OCI-LY1 (cell line): ENCODE measurements around the gene FUT8.

Source experiments
- H2AFZ ChIP-seq: fragments of 200-600 bp; sonication (generic), shearing (Covaris generic); 2 replicates; pipeline ENCODE4 v1.6.0; 2014; ENCODE audit warnings: antibody characterized with exemption, mild to moderate bottlenecking, low read length
- H3F3A ChIP-seq: fragments of 200-600 bp; sonication (generic), shearing (Covaris generic); 2 replicates; pipeline ENCODE4 v1.6.0; 2014; ENCODE audit warnings: mild to moderate bottlenecking, antibody characterized with exemption, low read length, moderate library complexity; ENCODE audit not compliant: insufficient read depth
- H3K27ac ChIP-seq: fragments of 200-600 bp; sonication (generic); 2 replicates; pipeline ENCODE4 v1.5.1; 2014; ENCODE audit warnings: low read length, mixed run types, mild to moderate bottlenecking, low read depth; ENCODE audit not compliant: poor library complexity, severe bottlenecking
- H3K27me3 ChIP-seq: fragments of 200-600 bp; sonication (generic); 2 replicates; pipeline ENCODE4 v1.6.0; 2014; ENCODE audit warnings: antibody characterized with exemption, mild to moderate bottlenecking, low read length, moderate library complexity; ENCODE audit not compliant: insufficient read depth
- H3K36me3 ChIP-seq: fragments of 200-600 bp; sonication (generic); 2 replicates; pipeline ENCODE4 v1.6.1; 2014; ENCODE audit warnings: mild to moderate bottlenecking, antibody characterized with exemption, low read length, moderate library complexity, mixed read lengths; ENCODE audit not compliant: insufficient read depth
- H3K4me1 ChIP-seq: fragments of 200-600 bp; sonication (generic); 2 replicates; pipeline ENCODE4 v1.5.1; 2014; ENCODE audit warnings: mild to moderate bottlenecking, low read length, moderate library complexity; ENCODE audit not compliant: insufficient read depth, severe bottlenecking
- H3K4me2 ChIP-seq: fragments of 200-600 bp; sonication (generic), shearing (Covaris generic); 2 replicates; pipeline ENCODE4 v1.6.1; 2014; ENCODE audit warnings: low read length
- H3K4me3 ChIP-seq: fragments of 200-600 bp; sonication (generic); 2 replicates; pipeline ENCODE4 v1.5.1; 2014; ENCODE audit warnings: low read length, low read depth, mild to moderate bottlenecking, mixed read lengths; ENCODE audit not compliant: poor library complexity, severe bottlenecking
- H3K79me2 ChIP-seq: fragments of 200-600 bp; shearing (Covaris generic); 2 replicates; pipeline ENCODE4 v1.6.1; 2016; ENCODE audit warnings: mixed run types, low read length, mixed read lengths; ENCODE audit not compliant: insufficient read depth
- H3K9ac ChIP-seq: fragments of 200-600 bp; sonication (generic), shearing (Covaris generic); 2 replicates; pipeline ENCODE4 v1.6.1; 2014; ENCODE audit warnings: mild to moderate bottlenecking, low read length, mixed read lengths
- H3K9me2 ChIP-seq: fragments of 200-600 bp; sonication (generic), shearing (Covaris generic); 2 replicates; pipeline ENCODE4 v1.6.1; 2014; ENCODE audit warnings: low read depth, mild to moderate bottlenecking, low read length, mixed read lengths
- H3K9me3 ChIP-seq: fragments of 200-600 bp; shearing (Covaris generic); 2 replicates; pipeline ENCODE4 v1.6.1; 2014; ENCODE audit warnings: low read length, mixed read lengths
- H4K20me1 ChIP-seq: fragments of 200-600 bp; sonication (generic), shearing (Covaris generic); 2 replicates; pipeline ENCODE4 v1.6.0; 2016; ENCODE audit warnings: mild to moderate bottlenecking, low read length; ENCODE audit not compliant: insufficient read depth
- EZH2 ChIP-seq: fragments of 200-600 bp; sonication (generic), shearing (Covaris generic); IDR thresholded peaks from 2 replicates; pipeline ENCODE4 v1.8.0; 2017; ENCODE audit warnings: borderline replicate concordance, mixed run types, mild to moderate bottlenecking, antibody characterized with exemption, low read length, moderate library complexity, mixed read lengths
- TF ChIP-seq, protein P1 (sequence below): fragments of 200-600 bp; sonication (generic), shearing (Covaris generic); IDR thresholded peaks from 2 replicates; pipeline ENCODE4 v1.5.1; 2017; ENCODE audit warnings: mild to moderate bottlenecking, antibody characterized with exemption, low read length, moderate library complexity, mixed read lengths

FUT8 gene

DNA sequence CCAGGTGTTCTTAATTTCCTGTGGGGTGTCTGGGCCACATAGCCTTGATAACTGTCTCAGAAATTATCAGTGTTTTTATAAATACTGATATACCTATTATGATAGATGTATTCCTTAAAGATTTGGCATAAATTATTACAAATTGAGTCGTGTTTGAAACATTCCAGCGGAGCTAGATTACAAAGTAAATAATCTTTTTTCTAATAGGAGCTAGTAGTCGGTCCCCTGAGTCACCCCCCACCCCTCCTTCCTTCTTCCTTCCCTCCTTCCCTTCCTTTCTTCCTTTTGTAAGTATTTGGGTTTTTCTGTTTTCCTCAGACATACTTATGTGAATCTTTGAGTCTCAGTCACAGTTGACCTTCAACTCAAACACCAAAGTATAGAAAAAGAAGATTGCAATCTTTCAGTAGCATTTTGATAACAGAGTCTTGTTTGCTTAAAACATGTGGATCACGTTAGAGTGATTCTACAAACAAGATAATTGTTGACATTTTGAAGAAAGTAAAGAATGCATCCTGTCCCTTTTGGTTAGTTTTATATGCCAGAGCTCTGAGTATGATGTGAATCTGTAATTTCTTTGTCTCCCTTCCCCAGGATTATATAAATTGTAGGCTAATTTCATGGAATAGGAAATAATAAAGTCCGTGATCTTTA, 264.0 kb downstream of the FUT8 start:
- Histone ChIP-seq H3K4me1 (no peaks in the 10 kb centered on the region), H3K4me2 (no peak overlapping the region), H4K20me1 (no peaks in the 10 kb centered on the region), H3K9me2 (no peaks in the 10 kb centered on the region), H3K4me3 (no peak overlapping the region), H3K79me2 (no peaks in the 10 kb centered on the region), H3K9me3 (no peaks in the 10 kb centered on the region), H2AFZ (no peak overlapping the region), H3K27me3 (no peaks in the 10 kb centered on the region), H3K27ac (no peak overlapping the region), H3F3A (no peaks in the 10 kb centered on the region), H3K36me3 (peaks cover 9% of the 10 kb centered on the region; the same call in 1 of the 2 replicates), H3K9ac (no peak overlapping the region)
- no peak for TF ChIP-seq EZH2
- TF ChIP-seq, protein P1, sequence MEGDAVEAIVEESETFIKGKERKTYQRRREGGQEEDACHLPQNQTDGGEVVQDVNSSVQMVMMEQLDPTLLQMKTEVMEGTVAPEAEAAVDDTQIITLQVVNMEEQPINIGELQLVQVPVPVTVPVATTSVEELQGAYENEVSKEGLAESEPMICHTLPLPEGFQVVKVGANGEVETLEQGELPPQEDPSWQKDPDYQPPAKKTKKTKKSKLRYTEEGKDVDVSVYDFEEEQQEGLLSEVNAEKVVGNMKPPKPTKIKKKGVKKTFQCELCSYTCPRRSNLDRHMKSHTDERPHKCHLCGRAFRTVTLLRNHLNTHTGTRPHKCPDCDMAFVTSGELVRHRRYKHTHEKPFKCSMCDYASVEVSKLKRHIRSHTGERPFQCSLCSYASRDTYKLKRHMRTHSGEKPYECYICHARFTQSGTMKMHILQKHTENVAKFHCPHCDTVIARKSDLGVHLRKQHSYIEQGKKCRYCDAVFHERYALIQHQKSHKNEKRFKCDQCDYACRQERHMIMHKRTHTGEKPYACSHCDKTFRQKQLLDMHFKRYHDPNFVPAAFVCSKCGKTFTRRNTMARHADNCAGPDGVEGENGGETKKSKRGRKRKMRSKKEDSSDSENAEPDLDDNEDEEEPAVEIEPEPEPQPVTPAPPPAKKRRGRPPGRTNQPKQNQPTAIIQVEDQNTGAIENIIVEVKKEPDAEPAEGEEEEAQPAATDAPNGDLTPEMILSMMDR = no peak

DNA sequence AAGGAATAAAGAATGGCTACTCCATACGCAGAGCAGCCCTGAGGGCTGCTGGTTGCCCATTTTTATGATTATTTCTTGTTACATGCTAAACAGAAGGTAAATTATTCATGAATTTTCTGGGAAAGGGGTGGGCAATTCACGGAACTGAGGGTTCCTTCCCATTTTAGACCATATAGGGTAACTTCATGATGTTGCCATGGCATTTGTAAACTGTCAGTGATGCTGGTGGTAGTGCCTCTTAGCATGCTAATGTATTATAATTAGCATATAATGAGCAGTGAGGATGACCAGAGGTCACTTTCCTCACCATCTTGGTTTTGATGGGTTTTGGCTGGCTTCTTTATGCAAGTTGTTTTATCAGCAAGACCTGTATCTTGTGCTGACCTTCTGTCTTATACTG, 273.0 kb downstream of the FUT8 start:
- TF ChIP-seq, protein P1 = no peak
- no peak for TF ChIP-seq EZH2

GRCh38 chr14:65686761-65687160, 274.2 kb downstream of the FUT8 start:
- no peak overlapping the region for H3K4me2 ChIP-seq
- H3K9ac ChIP-seq = no peak overlapping the region
- H3K9me3 ChIP-seq = peaks cover 3% of the 10 kb centered on the region; the same call in 1 of the 2 replicates
- H4K20me1 ChIP-seq = no peaks in the 10 kb centered on the region
- H3K27me3 ChIP-seq = no peaks in the 10 kb centered on the region
- no peaks in the 10 kb centered on the region for H3K79me2 ChIP-seq
- H3K27ac ChIP-seq = no peak overlapping the region
- H3F3A ChIP-seq = no peaks in the 10 kb centered on the region
- no peak overlapping the region for H2AFZ ChIP-seq
- peaks cover 4% of the 10 kb centered on the region; the same call in 1 of the 2 replicates for H3K36me3 ChIP-seq
- TF ChIP-seq EZH2 = no peak
- TF ChIP-seq, protein P1 = no peak
- no peak overlapping the region for H3K4me3 ChIP-seq
- H3K4me1 ChIP-seq = no peaks in the 10 kb centered on the region
- H3K9me2 ChIP-seq = no peaks in the 10 kb centered on the region

More for the DNA sequence above, 273.0 kb downstream of the FUT8 start:
- H3K4me1 ChIP-seq = no peaks in the 10 kb centered on the region
- peaks cover 4% of the 10 kb centered on the region; the same call in 1 of the 2 replicates for H3K36me3 ChIP-seq
- no peaks in the 10 kb centered on the region for H3F3A ChIP-seq
- H3K4me3 ChIP-seq = no peak overlapping the region
- no peak overlapping the region for H2AFZ ChIP-seq
- H3K79me2 ChIP-seq = no peaks in the 10 kb centered on the region
- H3K27ac ChIP-seq = no peak overlapping the region
- no peak overlapping the region for H3K9ac ChIP-seq
- no peaks in the 10 kb centered on the region for H3K9me2 ChIP-seq
- H4K20me1 ChIP-seq = no peaks in the 10 kb centered on the region
- H3K4me2 ChIP-seq = no peak overlapping the region
- H3K9me3 ChIP-seq = peaks cover 3% of the 10 kb centered on the region; the same call in 1 of the 2 replicates
- H3K27me3 ChIP-seq = no peaks in the 10 kb centered on the region
